Uterus (tissue), 4 donors: ENCODE data around the gene NECTIN4. TPM values are rescaled to one million over a fixed set of nuclear protein-coding genes. Genes with fewer than 3 reads are reported as not detected.

ENCODE experiments used
- DNase-seq, 2 donors: peaks; one replicate each; pipeline ENCODE4 v3.0.0-alpha.2; 2019 to 2020
- H3K27ac ChIP-seq, 2 donors: fragments of 200-600 bp; sonication (generic); 1 replicate in 1 of 2; 2 replicates in 1 of 2; pipeline ENCODE4 v1.5.1; 2016 to 2018
- H3K27me3 ChIP-seq, 2 donors: fragments of 200-600 bp; sonication (generic); one replicate each; pipeline ENCODE4 v1.5.1; 2018 to 2019; ENCODE audit warnings: control low read depth in 1 of 2
- H3K36me3 ChIP-seq, 2 donors: fragments of 200-600 bp; sonication (generic); one replicate each; pipeline ENCODE4 v1.5.1; 2019; ENCODE audit warnings: control low read depth in 1 of 2
- H3K4me1 ChIP-seq, 2 donors: fragments of 200-600 bp; sonication (generic); one replicate each; pipeline ENCODE4 v1.5.1; 2018 to 2019; ENCODE audit warnings: control low read depth in 1 of 2
- H3K4me3 ChIP-seq, 2 donors: fragments of 200-600 bp; sonication (generic); 1 replicate in 1 of 2; 2 replicates in 1 of 2; pipeline ENCODE4 v1.5.1; 2018 to 2019; ENCODE audit warnings: mild to moderate bottlenecking in 1 of 2
- H3K9me3 ChIP-seq, 2 donors: fragments of 200-600 bp; sonication (generic); one replicate each; pipeline ENCODE4 v1.5.1; 2019; ENCODE audit warnings: control low read depth in 1 of 2
- POLR2A ChIP-seq, 2 donors: fragments of 450-650 bp; IDR thresholded peaks; one replicate each; pipeline ENCODE4 v1.6.1; 2016; ENCODE audit warnings: antibody characterized with exemption in 2 of 2, mild to moderate bottlenecking in 1 of 2, moderate library complexity in 1 of 2
- intact Hi-C: fragments of 100-400 bp; cut with DNase I; formaldehyde crosslinking; loops from one replicate; pipeline ENCODE4 v1.15.1; 2023; ENCODE audit warnings: low total_unique reads
- total RNA-seq, 4 donors: library from RNA; depleted of rRNA in 3 of 4; stranded (reverse); fragments of >200 nt in 3 of 4; gene quantifications; one replicate each; pipeline versions ENCODE4 v1.1.0 to v1.2.4, GENCODE V29; 2014 to 2023
- TF ChIP-seq, protein P1 (sequence below), 4 experiments: fragments of 200-600 bp in 2 of 4; fragments of 450-650 bp in 2 of 4; sonication (generic) in 2 of 4; IDR thresholded peaks; one replicate each; pipeline ENCODE4 v1.5.1; 2016 to 2019; ENCODE audit warnings: antibody characterized with exemption in 4 of 4, mild to moderate bottlenecking in 2 of 4, moderate library complexity in 1 of 4
- donor health status: DM: yes; HTN: yes; CAD: no.

The NECTIN4 gene
- total RNA-seq, 4 donors from 2014 or later, result 2.1 TPM; not detected in 3

DNA sequence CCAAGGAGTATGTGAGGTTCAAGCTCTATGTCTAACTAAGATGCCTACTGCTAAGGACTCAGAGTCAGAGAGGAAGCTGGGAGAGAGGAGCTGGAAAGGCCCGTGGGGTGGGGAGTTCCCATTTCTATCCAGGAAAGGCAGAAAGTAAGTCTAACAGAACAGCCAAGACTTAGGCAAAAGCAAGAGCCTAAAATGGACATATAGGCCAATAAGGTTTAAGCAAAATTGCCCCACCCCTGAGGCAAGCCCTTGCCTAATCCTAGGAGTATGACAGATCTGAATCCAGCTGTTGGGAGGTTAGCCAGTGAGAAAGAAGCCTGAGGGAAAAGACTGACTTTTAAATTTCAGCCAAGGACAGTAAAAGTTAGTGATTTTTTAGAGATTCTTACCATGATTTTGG lies 7.2 kb upstream of the NECTIN4 start:
- Histone ChIP-seq H3K4me3 (no peak overlapping the region), H3K4me1 (peaks cover 0 to 5% of the 10 kb centered on the region in 2 donors), H3K27me3 (no peaks in the 10 kb centered on the region), H3K27ac (no peak overlapping the region), H3K36me3 (no peaks in the 10 kb centered on the region), H3K9me3 (no peaks in the 10 kb centered on the region)
- TF ChIP-seq, protein P1, sequence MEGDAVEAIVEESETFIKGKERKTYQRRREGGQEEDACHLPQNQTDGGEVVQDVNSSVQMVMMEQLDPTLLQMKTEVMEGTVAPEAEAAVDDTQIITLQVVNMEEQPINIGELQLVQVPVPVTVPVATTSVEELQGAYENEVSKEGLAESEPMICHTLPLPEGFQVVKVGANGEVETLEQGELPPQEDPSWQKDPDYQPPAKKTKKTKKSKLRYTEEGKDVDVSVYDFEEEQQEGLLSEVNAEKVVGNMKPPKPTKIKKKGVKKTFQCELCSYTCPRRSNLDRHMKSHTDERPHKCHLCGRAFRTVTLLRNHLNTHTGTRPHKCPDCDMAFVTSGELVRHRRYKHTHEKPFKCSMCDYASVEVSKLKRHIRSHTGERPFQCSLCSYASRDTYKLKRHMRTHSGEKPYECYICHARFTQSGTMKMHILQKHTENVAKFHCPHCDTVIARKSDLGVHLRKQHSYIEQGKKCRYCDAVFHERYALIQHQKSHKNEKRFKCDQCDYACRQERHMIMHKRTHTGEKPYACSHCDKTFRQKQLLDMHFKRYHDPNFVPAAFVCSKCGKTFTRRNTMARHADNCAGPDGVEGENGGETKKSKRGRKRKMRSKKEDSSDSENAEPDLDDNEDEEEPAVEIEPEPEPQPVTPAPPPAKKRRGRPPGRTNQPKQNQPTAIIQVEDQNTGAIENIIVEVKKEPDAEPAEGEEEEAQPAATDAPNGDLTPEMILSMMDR (IDR thresholded peaks at IDR 0.05), result no peak
- TF ChIP-seq POLR2A (IDR thresholded peaks at IDR 0.05), result no peak
- DNase-seq, result peak in 1 of 2 donors; percentile 45
- intact Hi-C loops, result no loop called here

DNA sequence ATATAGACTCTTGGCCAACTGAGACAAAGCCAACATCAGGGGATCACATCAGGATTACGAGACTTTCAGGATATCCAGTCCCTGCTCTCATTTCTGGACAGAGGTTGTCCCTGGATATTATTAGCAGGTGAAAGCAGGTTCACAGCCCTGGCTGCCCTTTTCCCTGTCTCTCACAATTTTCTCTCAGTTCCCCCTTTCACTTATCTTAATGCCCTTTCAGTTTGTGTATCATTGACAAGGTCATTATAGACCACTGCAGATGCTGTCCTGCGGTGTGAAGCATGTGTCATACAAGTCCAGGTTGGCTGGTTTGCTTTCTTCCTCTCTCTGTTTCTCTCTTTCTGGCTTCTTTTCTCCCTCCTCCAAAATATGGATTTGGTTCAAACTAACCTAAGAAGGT lies 6.7 kb upstream of the NECTIN4 start:
- Histone ChIP-seq H3K4me1 (peaks cover 0 to 5% of the 10 kb centered on the region in 2 donors), H3K27me3 (no peaks in the 10 kb centered on the region), H3K4me3 (no peak overlapping the region), H3K9me3 (no peaks in the 10 kb centered on the region), H3K36me3 (no peaks in the 10 kb centered on the region), H3K27ac (no peak overlapping the region)
- no peak for TF ChIP-seq POLR2A (IDR thresholded peaks at IDR 0.05)
- TF ChIP-seq, protein P1 (IDR thresholded peaks at IDR 0.05), result no peak
- no peak for DNase-seq
- intact Hi-C loops, result no loop called here

DNA sequence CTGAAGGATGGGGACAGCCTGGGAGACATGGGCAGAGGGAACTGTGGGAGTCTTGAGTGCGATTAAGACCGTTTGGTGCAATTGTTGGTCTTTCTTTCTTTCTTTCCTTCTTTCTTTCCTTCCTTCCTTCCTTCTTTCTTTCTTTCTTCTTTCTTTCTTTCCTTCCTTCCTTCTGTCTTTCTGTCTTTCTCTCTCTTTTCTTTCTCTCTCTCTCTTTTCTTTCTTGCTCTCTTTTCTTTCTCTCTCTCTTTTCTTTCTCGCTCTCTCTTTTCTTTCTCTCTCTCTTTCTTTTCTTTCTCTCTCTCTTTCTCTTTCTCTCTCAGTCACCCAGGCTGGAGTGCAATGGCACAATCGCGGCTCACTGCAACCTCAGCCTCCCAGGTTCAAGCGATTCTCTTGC lies 5.9 kb upstream of the NECTIN4 start:
- intact Hi-C loops, result no loop called here
- Histone ChIP-seq H3K27me3 (no peaks in the 10 kb centered on the region), H3K4me1 (peaks cover 0 to 5% of the 10 kb centered on the region in 2 donors), H3K4me3 (no peak overlapping the region), H3K9me3 (no peaks in the 10 kb centered on the region), H3K27ac (no peak overlapping the region), H3K36me3 (no peaks in the 10 kb centered on the region)
- no peak for DNase-seq
- TF ChIP-seq, protein P1 (IDR thresholded peaks at IDR 0.05), result no peak
- no peak for TF ChIP-seq POLR2A (IDR thresholded peaks at IDR 0.05)

DNA sequence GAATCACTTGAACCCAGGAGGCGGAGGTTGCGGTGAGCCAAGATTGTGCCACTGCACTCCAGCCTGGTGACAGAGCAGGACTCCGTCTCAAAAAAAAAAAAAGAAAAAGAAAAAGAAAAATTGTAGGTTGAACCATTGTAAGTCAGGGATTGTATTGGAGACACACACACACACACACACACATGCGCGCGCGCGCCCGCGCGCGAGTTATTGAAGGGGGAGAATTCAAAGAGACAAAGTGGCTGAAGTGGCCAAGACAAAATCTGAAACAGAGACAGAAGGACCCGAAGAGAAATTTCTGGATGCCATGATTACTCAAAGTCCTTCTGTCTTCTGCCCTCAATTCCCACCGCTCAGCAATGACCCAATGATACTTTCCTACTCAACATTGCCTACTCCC lies 5.1 kb upstream of the NECTIN4 start:
- DNase-seq, result no peak
- intact Hi-C loops, result no loop called here
- H3K27ac ChIP-seq, result no peak overlapping the region

DNA sequence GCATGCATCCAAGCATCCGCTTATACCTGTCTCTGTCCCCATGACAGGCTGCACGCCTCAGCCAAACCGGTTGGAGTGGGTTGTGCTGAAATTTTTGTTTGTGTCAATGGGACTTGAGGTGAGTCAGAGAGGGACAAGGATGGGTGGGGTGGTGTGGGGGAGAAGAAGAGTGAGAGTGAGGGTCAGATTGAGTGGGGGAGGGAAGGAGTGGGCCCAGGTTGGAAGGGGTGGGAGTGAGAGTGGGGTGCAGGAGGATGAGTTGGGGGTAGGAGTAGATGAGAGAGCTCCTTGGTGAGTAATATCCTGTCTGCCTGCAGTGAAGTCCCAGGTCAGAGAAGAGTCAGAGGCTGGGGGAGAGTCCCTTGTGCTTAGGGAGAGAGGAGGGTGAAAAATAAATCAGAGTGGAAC lies 3.3 kb upstream of the NECTIN4 start:
- no peak for DNase-seq
- TF ChIP-seq POLR2A (IDR thresholded peaks at IDR 0.05), result no peak
- TF ChIP-seq, protein P1 (IDR thresholded peaks at IDR 0.05), result no peak
- intact Hi-C loops, result no loop called here
- Histone ChIP-seq H3K36me3 (no peaks in the 10 kb centered on the region), H3K4me3 (no peak overlapping the region), H3K27ac (no peak overlapping the region), H3K9me3 (no peaks in the 10 kb centered on the region), H3K4me1 (no peaks in the 10 kb centered on the region), H3K27me3 (no peaks in the 10 kb centered on the region)

More for the DNA sequence above, 5.1 kb upstream of the NECTIN4 start:
- H3K9me3 ChIP-seq, result no peaks in the 10 kb centered on the region
- H3K4me3 ChIP-seq, result no peak overlapping the region
- H3K36me3 ChIP-seq, result no peaks in the 10 kb centered on the region
- no peaks in the 10 kb centered on the region for H3K27me3 ChIP-seq
- TF ChIP-seq, protein P1 (IDR thresholded peaks at IDR 0.05), result no peak
- no peak for TF ChIP-seq POLR2A (IDR thresholded peaks at IDR 0.05)
- peaks cover 0 to 5% of the 10 kb centered on the region in 2 donors for H3K4me1 ChIP-seq
